ENCODE data around the gene UGT1A10. TPM values are rescaled to one million over a fixed set of nuclear protein-coding genes. Genes with fewer than 3 reads are reported as not detected.

Gene UGT1A10
- total and polyA plus RNA-seq, 2 donors (not counting 3 experiments of a cell fraction or from before 2014, with no cell fraction given), result not detected

- FAIRE-seq (no peak), DNase-seq (ENCODE audit: low read depth, low spot score) (no peak)
- H3K4me3 ChIP-seq (replicated peaks in 1 of 3; ENCODE audit: insufficient read depth in 1 of 3, low read depth in 1 of 3, low read length in 3 of 3), result no peak overlapping the region
- H2AFZ ChIP-seq (ENCODE audit: low read depth, low read length), result no peak overlapping the region
- CTCF ChIA-PET, result no interaction called here
- H3K27ac ChIP-seq (ENCODE audit: insufficient read depth, low read depth, low read length), result no peak overlapping the region
- dilution Hi-C loops (cut with MboI; ENCODE audit: extremely low pct_ligation_motif_present, low sequenced_read_pairs) (no loop called here), intact Hi-C loops (cut with micrococcal nuclease) (no loop called here)
- H3K9ac ChIP-seq (replicated peaks; ENCODE audit: extremely low read depth, insufficient read depth, low read length), result no peak overlapping the region
- POLR2A ChIA-PET, result no interaction called here
- no peaks in the 10 kb centered on the region for H3K4me1 ChIP-seq (ENCODE audit: control insufficient read depth, extremely low read depth, insufficient read depth, low read length)
- H4K20me1 ChIP-seq (replicated peaks; ENCODE audit: control insufficient read depth, extremely low read depth, insufficient read depth, low read length), result no peaks in the 10 kb centered on the region
- no peaks in the 10 kb centered on the region for H3K9me3 ChIP-seq (replicated peaks; ENCODE audit: control insufficient read depth, insufficient read depth, low read length)
- no peak for TF ChIP-seq MYC (IDR thresholded peaks at IDR 0.05; ENCODE audit: low read depth, low read length)
- no peak for TF ChIP-seq EZH2 (IDR thresholded peaks at IDR 0.05; ENCODE audit: borderline replicate concordance, low read depth, low read length, severe bottlenecking)
- no peak for TF ChIP-seq POLR2A (IDR thresholded peaks at IDR 0.05; ENCODE audit: low read depth, low read length)
- TF ChIP-seq GATA2 (IDR thresholded peaks at IDR 0.05; ENCODE audit: insufficient read depth, insufficient read length, low read depth, low read length), result no peak
- no peak for TF ChIP-seq CTCF (IDR thresholded peaks at IDR 0.05; ENCODE audit: extremely low read depth in 1 of 2, insufficient read depth in 1 of 2, low read depth in 1 of 2, low read length in 2 of 2)
- no peak for TF ChIP-seq JUN (IDR thresholded peaks at IDR 0.05; ENCODE audit: borderline replicate concordance, insufficient read depth, insufficient read length, low read depth)
- TF ChIP-seq POLR2AphosphoS5 (IDR thresholded peaks at IDR 0.05; ENCODE audit: insufficient read depth, low read depth, low read length), result no peak
- TF ChIP-seq MAX (IDR thresholded peaks at IDR 0.05; ENCODE audit: insufficient read depth, insufficient read length), result no peak
- no peak for TF ChIP-seq FOS (IDR thresholded peaks at IDR 0.05; ENCODE audit: borderline replicate concordance, insufficient read depth, low read length)
- H3K9me1 ChIP-seq (replicated peaks; ENCODE audit: control insufficient read depth, extremely low read depth, insufficient read depth, low read length), result no peaks in the 10 kb centered on the region
- no peaks in the 10 kb centered on the region for H3K79me2 ChIP-seq (ENCODE audit: control insufficient read depth, insufficient read depth, low read length)
- H3K4me2 ChIP-seq (ENCODE audit: insufficient read depth, low read length), result no peak overlapping the region
- H3K36me3 ChIP-seq (ENCODE audit: control insufficient read depth in 2 of 2, extremely low read depth in 1 of 2, insufficient read depth in 2 of 2, low read length in 2 of 2), result no peaks in the 10 kb centered on the region
- no TSS peak for BruUV-seq (replicated peaks)
- H3K27me3 ChIP-seq (ENCODE audit: control insufficient read depth in 2 of 2, insufficient read depth in 2 of 2, low read length in 2 of 2), result no peaks in the 10 kb centered on the region
Observed at GRCh38 chr2:233672886-233673285, 36.6 kb downstream of the UGT1A10 start.
